Measurements from ENCODE around the gene KDM5C.

DNA sequence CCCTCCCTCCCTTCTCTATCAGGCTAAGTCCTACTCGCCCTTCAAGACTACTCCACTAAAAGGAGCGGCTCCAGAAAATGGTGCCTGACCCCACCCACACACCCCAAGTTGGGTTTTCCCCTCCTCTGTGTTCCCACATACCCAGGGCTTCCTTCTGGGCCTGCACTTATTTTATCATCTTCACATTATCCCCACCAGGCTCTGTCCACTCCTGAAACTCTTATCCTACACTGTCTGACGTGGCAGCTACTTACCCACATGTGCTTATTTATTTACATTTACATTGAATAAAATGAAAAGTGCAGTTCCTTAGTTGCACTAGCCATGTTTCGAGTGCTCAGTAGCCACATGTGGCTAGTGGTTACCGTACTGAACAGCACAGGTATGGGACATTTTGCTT lies 5.1 kb upstream of the KDM5C start:
- TF ChIP-seq POLR2AphosphoS5 (IDR thresholded peaks at IDR 0.05; ENCODE audit: low read depth, low read length) (no peak), TAF1 (IDR thresholded peaks at IDR 0.05; ENCODE audit: borderline replicate concordance, low read depth, low read length) (no peak)

Data from GM12892 (cell line).